Raji (cell line): ENCODE measurements around the gene AXIN1.

Experiments used
- POLR2A ChIP-seq: IDR thresholded peaks from 2 replicates; pipeline ENCODE4 v1.6.1; 2011; ENCODE audit warnings: low read depth, low read length, control low read depth; ENCODE audit not compliant: insufficient read depth

The AXIN1 gene

DNA sequence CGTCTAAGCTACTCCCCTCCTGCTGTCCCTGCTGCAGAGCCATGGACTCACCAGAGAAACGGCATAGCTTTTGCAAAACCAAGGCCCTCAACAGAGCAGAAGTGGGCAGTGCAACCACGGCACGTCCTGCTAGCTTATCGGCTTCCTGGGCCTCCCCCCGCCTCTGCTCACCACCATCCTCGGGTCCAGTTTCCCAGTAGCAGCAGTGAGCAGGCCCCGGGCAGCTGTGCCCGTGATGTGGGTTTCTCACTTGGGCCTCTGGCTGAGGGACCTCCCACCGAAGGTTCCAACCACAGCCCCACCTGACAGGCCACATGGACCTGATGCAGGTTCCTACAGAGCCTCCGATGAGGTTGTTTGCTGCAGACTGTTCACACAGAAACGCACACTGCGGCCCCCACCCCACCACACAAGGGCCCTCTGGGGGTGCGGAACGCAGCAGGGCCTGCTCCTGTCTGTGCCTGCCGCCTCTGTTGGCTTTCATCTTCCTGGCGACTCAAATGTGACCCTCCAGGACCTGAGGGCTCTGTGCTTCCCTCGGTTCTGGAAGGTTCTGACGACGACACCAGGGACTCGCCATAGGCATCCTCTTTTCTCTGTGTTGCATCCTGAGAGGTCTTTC lies 44.7 kb downstream of the AXIN1 start:
- no peak for TF ChIP-seq POLR2A

- no peak for TF ChIP-seq POLR2A
Measured at GRCh38 chr16:306911-307370, 45.6 kb downstream of the AXIN1 start.

DNA sequence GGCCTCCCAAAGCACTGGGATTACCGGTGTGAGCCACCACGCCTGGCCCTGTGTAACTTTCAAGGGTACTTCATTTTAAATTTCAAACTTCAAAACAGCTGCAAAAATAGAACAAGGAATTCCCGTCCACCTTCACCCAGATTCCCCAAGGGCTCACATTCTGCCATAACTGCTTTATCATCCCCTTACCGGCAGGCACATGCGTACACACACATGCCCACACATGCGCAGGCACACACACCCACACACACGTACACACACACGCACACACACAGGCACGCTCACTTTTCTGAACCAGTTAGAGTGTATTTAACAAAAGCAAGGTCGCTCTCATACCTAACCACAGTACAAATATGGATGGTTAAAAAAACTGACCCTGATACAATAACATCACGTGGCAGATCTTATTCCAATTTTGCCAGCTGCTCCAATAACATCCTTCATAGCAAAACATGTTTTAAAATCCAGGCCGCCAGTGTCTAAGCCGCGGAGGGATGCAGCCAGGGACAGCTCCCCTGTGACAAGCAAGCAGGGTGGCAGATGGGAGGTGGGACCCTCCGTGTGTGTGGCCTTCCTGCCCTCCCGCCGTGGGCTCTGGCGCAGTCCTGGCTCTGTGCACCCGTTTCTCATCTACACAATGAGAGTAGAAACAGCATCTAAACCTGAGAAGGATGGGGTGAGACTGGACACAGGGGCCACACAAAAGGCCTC lies 46.5 kb downstream of the AXIN1 start:
- no peak for TF ChIP-seq POLR2A

- no peak for TF ChIP-seq POLR2A
Measured at GRCh38 chr16:303760-304505, 48.6 kb downstream of the AXIN1 start.

GRCh38 chr16:301950-302349 lies 50.6 kb downstream of the AXIN1 start:
- no peak for TF ChIP-seq POLR2A

DNA sequence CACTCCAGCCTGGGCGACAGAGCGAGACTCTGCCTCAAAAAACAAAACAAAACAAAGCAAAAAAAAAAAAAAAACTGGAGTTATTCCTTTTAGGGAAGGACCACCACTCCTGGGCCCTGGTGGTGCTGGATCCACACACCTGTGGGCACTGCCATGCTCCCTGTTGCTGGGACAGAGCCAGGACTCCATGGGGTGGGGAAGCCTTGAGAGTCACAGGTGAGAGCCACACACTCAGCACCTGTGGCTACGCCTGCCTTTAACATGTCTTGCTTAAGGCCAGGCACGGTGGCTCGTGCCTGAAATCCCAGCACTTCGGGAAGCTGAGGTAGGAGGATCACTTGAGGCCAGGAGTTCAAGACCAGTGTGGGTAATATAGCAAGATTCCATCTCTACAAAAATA lies 51.3 kb downstream of the AXIN1 start:
- no peak for TF ChIP-seq POLR2A

GRCh38 chr16:297832-298231 lies 54.7 kb downstream of the AXIN1 start:
- TF ChIP-seq POLR2A: no peak

DNA sequence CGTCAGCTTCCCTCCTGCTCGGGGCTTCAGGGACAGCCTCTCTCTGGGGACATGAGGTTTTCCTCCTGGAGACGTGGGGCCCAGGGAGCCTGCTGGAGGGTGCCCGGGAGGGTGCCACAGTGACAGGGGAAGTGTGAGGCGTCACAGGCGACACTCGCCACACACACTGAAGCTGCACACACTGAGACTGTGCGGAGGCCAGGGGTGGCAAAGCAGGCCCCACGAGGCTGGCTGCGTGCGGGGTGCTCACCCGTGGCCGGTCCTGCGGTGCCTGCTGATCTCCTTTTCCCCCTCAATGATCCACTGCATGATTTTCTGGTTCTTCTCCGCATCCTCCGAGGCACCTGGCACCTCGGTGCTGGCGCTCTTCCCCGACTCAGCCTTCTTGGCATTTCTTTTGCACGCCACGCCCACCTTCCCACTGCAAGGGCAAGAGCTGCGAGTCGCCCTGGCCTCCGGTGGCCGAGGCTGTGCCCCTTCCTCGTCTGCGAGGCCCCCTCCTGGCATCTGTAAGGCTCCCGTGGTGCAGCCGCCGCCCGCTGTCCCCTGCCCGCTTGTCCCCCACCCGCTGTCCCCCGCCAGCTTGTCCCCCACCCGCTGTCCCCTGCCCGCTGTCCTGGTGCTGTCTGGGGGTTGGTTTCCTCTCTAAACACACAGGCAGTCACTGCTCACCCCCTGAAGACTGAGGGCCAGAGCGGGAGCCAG lies 55.6 kb downstream of the AXIN1 start:
- TF ChIP-seq POLR2A: no peak

DNA sequence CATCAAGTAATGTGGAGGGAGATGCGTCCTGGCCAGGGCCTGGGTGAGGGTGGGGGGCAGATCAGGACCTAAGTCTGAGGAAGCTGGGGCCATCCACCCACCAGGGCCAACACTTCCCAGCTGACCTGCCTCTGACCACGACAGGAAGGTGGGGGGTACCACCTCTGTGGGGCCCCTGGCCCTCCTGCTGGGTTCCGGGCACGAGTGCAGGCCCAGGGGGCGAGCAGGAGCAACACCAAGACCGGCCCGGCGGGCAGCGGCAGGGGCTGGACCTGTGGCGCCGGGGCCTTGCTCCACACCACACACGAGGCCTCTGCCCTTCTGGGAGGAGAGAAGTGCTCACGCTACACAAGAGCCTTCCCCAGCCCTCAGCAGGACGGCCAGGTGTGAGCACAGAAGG lies 56.2 kb downstream of the AXIN1 start:
- TF ChIP-seq POLR2A: no peak

DNA sequence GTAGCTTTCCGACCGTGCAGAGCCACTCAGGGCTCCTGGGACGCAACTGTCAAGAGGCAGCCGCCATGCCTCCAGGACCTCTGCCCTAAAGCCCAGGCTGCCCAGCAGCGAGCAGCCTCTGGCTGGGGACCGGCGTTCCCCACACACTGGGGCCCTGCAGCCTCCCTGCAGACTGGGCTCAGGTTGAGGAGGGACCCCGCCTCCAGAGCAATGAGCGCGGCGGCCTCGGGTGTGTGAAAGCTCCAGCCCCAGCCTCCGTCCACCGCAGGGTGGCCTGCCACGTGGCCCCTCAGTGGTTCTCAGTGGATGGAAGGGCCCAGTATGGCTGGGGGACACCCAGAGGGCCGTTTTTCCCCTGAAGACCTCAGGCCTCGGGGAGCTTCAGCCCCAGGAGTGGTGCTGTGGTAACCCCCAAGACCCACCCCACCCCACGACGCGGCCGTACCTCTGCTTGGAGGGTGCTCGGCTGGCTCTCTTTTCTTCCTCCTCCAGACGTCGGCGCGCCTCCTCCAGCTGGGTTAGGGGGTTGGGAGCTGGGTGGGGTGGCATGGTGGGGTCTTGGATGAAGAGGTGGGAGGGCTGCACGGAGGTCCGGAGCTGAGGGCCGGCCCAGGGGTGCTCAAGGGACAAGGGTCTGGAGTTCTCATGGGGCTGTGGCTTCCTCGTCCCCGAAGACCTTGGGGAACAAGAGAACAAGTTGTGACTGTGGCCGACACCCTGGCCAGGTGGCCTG lies 59.3 kb downstream of the AXIN1 start:
- TF ChIP-seq POLR2A: no peak

DNA sequence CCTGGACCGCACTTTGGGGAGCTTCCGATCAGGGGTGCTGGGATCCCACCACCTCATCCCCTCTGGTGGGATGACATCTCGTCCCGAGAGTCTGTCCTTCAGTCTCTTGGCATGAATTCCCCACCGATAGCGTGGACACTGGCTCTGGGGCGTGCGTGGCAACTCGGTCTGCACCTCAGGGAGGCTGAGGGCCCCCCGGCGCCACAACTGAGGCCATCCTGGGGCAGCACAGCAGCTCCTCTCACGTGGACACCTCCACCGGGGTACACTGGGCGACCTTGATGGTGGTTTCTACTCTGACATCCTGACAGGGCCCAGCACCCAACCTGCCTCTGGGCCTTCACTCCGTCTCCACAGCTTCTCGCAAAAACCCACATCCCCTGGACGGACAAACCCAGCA lies 61.0 kb downstream of the AXIN1 start:
- TF ChIP-seq POLR2A: no peak

DNA sequence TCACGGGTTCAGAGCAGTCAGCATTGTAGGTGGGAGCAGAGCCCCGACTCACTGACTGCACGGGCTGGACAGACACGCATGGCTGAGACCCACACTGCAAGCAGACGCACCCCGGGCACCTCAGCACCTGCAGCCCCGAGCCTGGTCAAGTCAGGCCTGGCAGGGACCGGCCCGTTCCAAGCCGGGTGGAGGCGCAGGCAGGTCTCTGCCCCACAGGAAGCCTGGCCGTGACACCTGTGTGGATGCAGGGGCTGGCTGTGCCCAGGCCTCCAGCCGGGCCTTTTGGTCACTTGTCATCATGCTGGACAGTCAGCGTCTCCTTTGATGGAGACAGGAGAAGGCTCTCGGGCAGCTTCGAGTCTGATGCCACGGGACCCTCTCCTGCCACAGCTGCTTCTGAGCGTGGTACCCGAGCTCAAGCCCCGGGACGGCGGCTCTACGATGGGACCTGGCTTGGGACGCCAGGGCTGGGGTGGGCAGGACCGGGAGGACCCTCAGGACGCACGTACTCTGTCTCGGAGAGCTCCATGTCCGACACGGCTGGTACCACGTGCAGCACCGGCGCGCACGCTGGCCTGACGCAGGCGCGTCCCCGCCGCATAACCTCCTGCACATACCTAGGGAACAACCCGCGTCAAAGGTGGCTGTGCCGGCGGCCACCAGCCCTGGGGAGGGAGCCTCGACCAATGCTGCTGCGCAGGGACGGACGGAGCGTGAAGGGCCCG lies 61.7 kb downstream of the AXIN1 start:
- TF ChIP-seq POLR2A: no peak

- no peak for TF ChIP-seq POLR2A
Measured at GRCh38 chr16:290015-290680, 62.4 kb downstream of the AXIN1 start.
